Naive thymus-derived CD4-positive, alpha-beta T cell (primary cell): ENCODE data around the gene ZRANB2. TPM values are rescaled to one million over a fixed set of nuclear protein-coding genes. Genes with fewer than 3 reads are reported as not detected.

ENCODE experiments used
- ATAC-seq: fragments of 150-1000 bp; cut with Tn5 transposase; 2 replicates; pipeline ENCODE4 v1.10.0; 2021; ENCODE audit warnings: mild to moderate bottlenecking, moderate library complexity
- CTCF ChIA-PET: fragments of 350-600 bp; sonication (Branson Sonifier 250); formaldehyde crosslinking; loops from one replicate; lab custom pipeline; 2021; ENCODE audit warnings: antibody characterized with exemption; lab: Charles Lee
- POLR2A ChIA-PET: fragments of 350-600 bp; sonication (Branson Sonifier 250); formaldehyde crosslinking; loops from one replicate; lab custom pipeline; 2021; ENCODE audit warnings: antibody characterized with exemption, inconsistent platforms; lab: Charles Lee
- DNase-seq, 9 donors: peaks; one replicate each; pipeline versions ENCODE4 v3.0.0 to v3.0.0-alpha.2; 2020 to 2022; ENCODE audit warnings: mixed read lengths in 1 of 9
- H3K27ac ChIP-seq: one replicate; pipeline ENCODE4 v1.7.0; 2013; ENCODE audit warnings: mild to moderate bottlenecking, low read depth, low read length, moderate library complexity
- H3K27me3 ChIP-seq, 2 donors: one replicate each; pipeline ENCODE4 v1.7.0; 2013; ENCODE audit warnings: low read length in 2 of 2, mild to moderate bottlenecking in 2 of 2, moderate library complexity in 2 of 2; ENCODE audit not compliant: control insufficient read depth in 2 of 2, insufficient read depth in 2 of 2
- H3K36me3 ChIP-seq, 3 experiments: 1 replicate in 2 of 3; 2 replicates in 1 of 3; pipeline ENCODE4 v1.7.0; 2013; ENCODE audit warnings: low read length in 3 of 3, mild to moderate bottlenecking in 3 of 3, moderate library complexity in 1 of 3; ENCODE audit not compliant: insufficient read depth in 3 of 3, control insufficient read depth in 2 of 3
- H3K4me1 ChIP-seq, 2 donors: one replicate each; pipeline ENCODE4 v1.7.0; 2013; ENCODE audit warnings: low read length in 2 of 2, mild to moderate bottlenecking in 2 of 2, moderate library complexity in 1 of 2; ENCODE audit not compliant: control insufficient read depth in 2 of 2, insufficient read depth in 2 of 2
- H3K4me3 ChIP-seq: 2 replicates; pipeline ENCODE4 v1.7.0; 2013; ENCODE audit warnings: mild to moderate bottlenecking, low read length
- H3K9me3 ChIP-seq, 3 experiments: 1 replicate in 2 of 3; 2 replicates in 1 of 3; pipeline ENCODE4 v1.7.0; 2013; ENCODE audit warnings: low read length in 3 of 3; ENCODE audit not compliant: control insufficient read depth in 2 of 3
- H3K27ac Mint-ChIP-seq, 9 donors: one replicate each; pipeline ENCODE4 v1.8.0; 2020 to 2022; ENCODE audit warnings: mixed read lengths in 9 of 9, mild to moderate bottlenecking in 8 of 9, moderate library complexity in 5 of 9, inconsistent platforms in 2 of 9
- H3K27me3 Mint-ChIP-seq, 5 donors: one replicate each; pipeline ENCODE4 v1.8.0; 2021 to 2022; ENCODE audit warnings: mixed read lengths in 5 of 5, mild to moderate bottlenecking in 1 of 5
- H3K36me3 Mint-ChIP-seq, 5 donors: one replicate each; pipeline ENCODE4 v1.8.0; 2020 to 2022; ENCODE audit warnings: mixed read lengths in 5 of 5, mild to moderate bottlenecking in 3 of 5, inconsistent platforms in 1 of 5
- H3K4me1 Mint-ChIP-seq, 7 donors: one replicate each; pipeline ENCODE4 v1.8.0; 2020 to 2022; ENCODE audit warnings: mixed read lengths in 7 of 7, mild to moderate bottlenecking in 3 of 7, inconsistent platforms in 1 of 7
- H3K4me3 Mint-ChIP-seq, 10 donors: one replicate each; pipeline ENCODE4 v1.8.0; 2020 to 2022; ENCODE audit warnings: mild to moderate bottlenecking in 10 of 10, mixed read lengths in 10 of 10, moderate library complexity in 6 of 10, inconsistent platforms in 2 of 10
- H3K9me3 Mint-ChIP-seq, 11 donors: one replicate each; pipeline ENCODE4 v1.8.0; 2020 to 2022; ENCODE audit warnings: mixed read lengths in 11 of 11, mild to moderate bottlenecking in 4 of 11, inconsistent platforms in 1 of 11, moderate library complexity in 1 of 11
- intact Hi-C, 2 donors: fragments of 100-400 bp; cut with micrococcal nuclease; formaldehyde crosslinking; loops; one replicate each; pipeline ENCODE4 v1.15.1; 2023
- polyA plus RNA-seq, 2 donors: library from polyadenylated mRNA; unstranded; fragments of 300-500 nt; fragmentation: Illumina TruSeq; gene quantifications; one replicate each; pipeline ENCODE4 v1.2.3, GENCODE V29; 2021
- total RNA-seq, 6 experiments: library from RNA in 5 of 6; stranded (reverse) in 5 of 6; gene quantifications; 1 replicate in 5 of 6; 2 replicates in 1 of 6; pipeline ENCODE4 v1.2.3 and lab custom pipeline; 2021 to 2026

Gene ZRANB2, protein sequence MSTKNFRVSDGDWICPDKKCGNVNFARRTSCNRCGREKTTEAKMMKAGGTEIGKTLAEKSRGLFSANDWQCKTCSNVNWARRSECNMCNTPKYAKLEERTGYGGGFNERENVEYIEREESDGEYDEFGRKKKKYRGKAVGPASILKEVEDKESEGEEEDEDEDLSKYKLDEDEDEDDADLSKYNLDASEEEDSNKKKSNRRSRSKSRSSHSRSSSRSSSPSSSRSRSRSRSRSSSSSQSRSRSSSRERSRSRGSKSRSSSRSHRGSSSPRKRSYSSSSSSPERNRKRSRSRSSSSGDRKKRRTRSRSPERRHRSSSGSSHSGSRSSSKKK
- total RNA-seq = 100 to 1,000 TPM in 3 of 5 experiments, 10 to 100 TPM in 2; 84.9 to 167 (median 121) TPM
- polyA plus RNA-seq = 10 to 100 TPM; 31.1 to 64.3 TPM
- 108 reads per million, percentile 86 among the genes with 10 or more reads in this experiment for total RNA-seq (lab: John Stamatoyannopoulos, UW)

DNA sequence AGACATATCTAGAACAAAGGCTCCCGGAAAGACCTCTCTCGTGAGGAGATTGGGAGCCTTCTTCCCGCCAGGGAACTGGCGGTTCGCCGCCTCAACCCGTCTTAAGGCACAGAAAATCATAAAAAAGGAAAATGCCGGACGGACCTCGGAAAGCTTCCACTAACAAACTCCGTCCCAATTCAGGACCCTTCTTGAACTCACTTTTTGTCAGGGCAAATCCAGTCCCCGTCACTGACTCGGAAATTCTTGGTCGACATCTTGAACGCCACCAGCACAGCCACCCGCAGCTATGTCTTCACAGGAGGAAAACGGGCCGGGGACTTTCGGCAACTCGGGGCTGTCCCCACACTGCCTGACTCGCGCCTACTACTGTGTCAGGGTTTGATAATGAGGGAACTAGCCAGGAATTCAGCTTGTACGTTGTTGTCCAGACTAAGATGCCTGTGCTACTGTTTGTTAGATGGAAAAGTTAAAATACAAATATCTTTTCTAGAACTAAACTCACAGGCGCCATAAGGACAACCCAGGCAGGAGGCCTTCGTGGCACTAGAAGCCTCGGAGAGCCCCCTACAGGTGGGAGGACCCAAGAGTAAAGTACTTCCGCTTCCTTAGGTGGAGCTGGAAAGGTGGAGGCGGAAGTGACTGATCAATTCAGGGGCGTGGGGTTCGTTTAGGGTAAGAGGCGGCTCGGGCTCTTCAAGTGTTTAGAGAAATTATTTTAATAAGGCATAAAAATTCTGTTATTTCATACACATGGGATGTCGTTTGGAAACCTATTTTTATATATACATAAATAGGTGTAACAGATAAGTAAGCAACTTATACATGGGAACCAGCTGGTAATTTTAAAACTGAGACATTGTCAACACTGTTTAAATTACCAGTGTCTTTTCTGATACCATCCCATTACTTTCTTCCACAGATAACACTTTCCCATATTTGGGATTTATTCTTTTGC, at the start of gene ZRANB2:
Gene ZRANB2 (minus strand): TSS at position 297 of the 958 bp plus-strand sequence. CDS start 40 bp downstream, at position 257.
- peaks cover 7 to 55% (median 39%) of the 10 kb centered on the region in 7 donors for H3K4me1 Mint-ChIP-seq
- peaks cover 0 to 8% (median 0%) of the 10 kb centered on the region in 11 donors for H3K9me3 Mint-ChIP-seq
- H3K27me3 Mint-ChIP-seq = peaks cover 12 to 28% (median 17%) of the 10 kb centered on the region in 5 donors
- Histone ChIP-seq H3K27ac (peak within 1 kb of the TSS; percentile 95), H3K9me3 (no peaks in the 10 kb centered on the region), H3K36me3 (peaks cover 0 to 24% (median 15%) of the 10 kb centered on the region in 3 experiments), H3K4me1 (peaks cover 15 to 19% of the 10 kb centered on the region in 2 donors), H3K4me3 (peak within 1 kb of the TSS; percentile 87), H3K27me3 (no peaks in the 10 kb centered on the region)
- ATAC-seq = peak; percentile 98
- peak within 1 kb of the TSS; percentile 93 to 100 (median 99) for H3K4me3 Mint-ChIP-seq
- peaks cover 0 to 13% (median 9%) of the 10 kb centered on the region in 5 donors for H3K36me3 Mint-ChIP-seq
- POLR2A ChIA-PET = interaction anchor here (1.1 to 2.1 kb wide), 10 partner anchors 8 to 876 kb away, joined by 3 to 23 read pairs (median 6); partner anchors contain the start of genes ANKRD13C, CTH, LRRC40 and SRSF11
- peak within 1 kb of the TSS; percentile 98 to 100 (median 99) for H3K27ac Mint-ChIP-seq
- CTCF ChIA-PET = interaction anchor here (0.6 to 1.3 kb wide), 6 partner anchors 10 to 876 kb away, joined by 3 to 5 read pairs (median 3); partner anchors contain the start of gene LRRC40
- DNase-seq = peak; percentile 74 to 96 (median 94)
- intact Hi-C loops = loop anchor here (1.0 to 2.0 kb wide), 8 partner anchors 13 to 876 kb away; partner anchors contain the start of genes ANKRD13C (in 2 of the 2), CTH (in 2 of the 2), LRRC40 (in 2 of the 2) and SRSF11 (in 2 of the 2)

DNA sequence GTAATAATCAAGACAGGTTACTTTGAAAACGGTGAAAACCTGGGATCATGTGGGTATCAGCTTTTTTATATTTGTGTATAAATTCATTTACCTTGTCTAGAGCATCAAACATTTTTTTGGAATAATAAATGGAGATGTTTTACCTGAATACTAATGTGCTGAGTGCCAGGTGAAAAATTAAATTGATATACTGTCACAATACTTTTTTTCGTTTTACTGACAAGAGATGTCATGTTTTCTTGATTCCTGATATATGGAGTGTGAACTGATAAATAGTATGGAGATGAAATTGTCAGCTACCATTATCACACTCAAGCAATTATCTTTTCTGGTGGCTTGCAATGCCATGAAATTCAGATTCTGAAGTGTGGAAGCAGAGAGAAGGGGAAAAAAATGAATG, 47.2 kb upstream of the ZRANB2 start:
- no peak overlapping the region for H3K27ac Mint-ChIP-seq
- intact Hi-C loops = no loop called here

DNA sequence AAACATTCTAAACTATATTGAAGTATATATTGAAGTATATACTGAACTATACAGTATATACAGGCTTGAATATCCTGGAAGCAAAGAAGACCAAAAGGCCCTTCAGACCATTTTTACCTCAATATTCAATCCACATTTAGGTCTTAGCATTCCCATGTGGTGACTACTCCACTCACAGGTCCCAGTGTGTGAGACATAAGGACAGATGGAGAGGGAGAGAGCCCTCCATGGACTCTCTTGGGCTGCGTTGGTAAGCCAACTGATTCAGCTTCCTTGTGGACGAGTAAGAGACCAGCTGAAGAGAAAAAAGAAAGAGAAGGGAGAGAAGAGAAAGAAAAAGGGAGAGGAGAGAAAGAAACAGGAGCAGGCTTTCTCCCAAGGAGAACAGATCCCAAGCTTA, 37.3 kb upstream of the ZRANB2 start:
- no peak overlapping the region for H3K4me3 ChIP-seq
- ChIA-PET POLR2A (no interaction called here), CTCF (no interaction called here)
- no peaks in the 10 kb centered on the region for H3K36me3 ChIP-seq
- no peaks in the 10 kb centered on the region for H3K4me1 ChIP-seq
- DNase-seq (no peak), ATAC-seq (no peak)
- peaks cover 6 to 41% (median 12%) of the 10 kb centered on the region in 11 donors for H3K9me3 Mint-ChIP-seq
- H3K27ac Mint-ChIP-seq = no peak overlapping the region
- no peaks in the 10 kb centered on the region for H3K27me3 ChIP-seq
- peaks cover 0 to 29% (median 12%) of the 10 kb centered on the region in 5 donors for H3K27me3 Mint-ChIP-seq
- no peak overlapping the region for H3K4me3 Mint-ChIP-seq
- H3K36me3 Mint-ChIP-seq = peaks cover 0 to 9% (median 4%) of the 10 kb centered on the region in 5 donors
- H3K27ac ChIP-seq = no peak overlapping the region
- H3K9me3 ChIP-seq = no peaks in the 10 kb centered on the region
- H3K4me1 Mint-ChIP-seq = no peaks in the 10 kb centered on the region
- intact Hi-C loops = no loop called here

More for the DNA sequence above, 47.2 kb upstream of the ZRANB2 start:
- Mint-ChIP-seq H3K27me3 (peaks cover 0 to 5% (median 4%) of the 10 kb centered on the region in 5 donors), H3K9me3 (peaks cover 13 to 91% (median 49%) of the 10 kb centered on the region in 11 donors), H3K36me3 (peaks cover 0 to 17% (median 1%) of the 10 kb centered on the region in 5 donors), H3K4me3 (no peak overlapping the region), H3K4me1 (no peaks in the 10 kb centered on the region)
- ATAC-seq = no peak
- no peak overlapping the region for H3K27ac ChIP-seq
- H3K9me3 ChIP-seq = peaks cover 0 to 25% (median 0%) of the 10 kb centered on the region in 3 experiments
- ChIA-PET POLR2A (no interaction called here), CTCF (no interaction called here)
- no peaks in the 10 kb centered on the region for H3K4me1 ChIP-seq
- H3K4me3 ChIP-seq = no peak overlapping the region
- no peaks in the 10 kb centered on the region for H3K27me3 ChIP-seq
- no peaks in the 10 kb centered on the region for H3K36me3 ChIP-seq
- DNase-seq = no peak

DNA sequence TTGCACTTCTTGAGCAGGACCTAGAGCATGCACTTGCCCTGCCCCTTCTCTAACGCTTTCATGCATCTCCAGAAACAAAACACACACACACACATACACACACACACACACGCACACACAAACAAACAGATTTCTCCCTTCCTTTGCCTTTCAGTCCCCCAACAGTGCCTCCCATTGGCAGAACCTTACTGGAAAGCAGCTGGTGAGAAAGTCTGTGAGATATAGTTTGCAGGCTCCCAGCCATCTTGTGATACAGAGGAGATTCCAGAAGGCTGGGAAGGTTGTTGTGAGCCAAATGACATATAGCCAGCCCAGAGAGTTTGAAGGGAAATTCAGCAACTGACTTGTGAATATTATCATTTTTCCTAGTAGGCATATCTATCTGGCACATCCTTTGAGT, 35.9 kb upstream of the ZRANB2 start:
- no peak overlapping the region for H3K4me3 ChIP-seq
- H3K4me1 ChIP-seq = no peaks in the 10 kb centered on the region
- intact Hi-C loops = no loop called here
- Mint-ChIP-seq H3K36me3 (peaks cover 0 to 7% (median 3%) of the 10 kb centered on the region in 5 donors), H3K9me3 (peaks cover 3 to 28% (median 7%) of the 10 kb centered on the region in 11 donors), H3K4me3 (no peak overlapping the region), H3K27me3 (peaks cover 0 to 26% (median 12%) of the 10 kb centered on the region in 5 donors), H3K4me1 (no peaks in the 10 kb centered on the region), H3K27ac (peak overlapping the region in 1 of 9 donors; percentile 18)
- no peaks in the 10 kb centered on the region for H3K27me3 ChIP-seq
- H3K9me3 ChIP-seq = no peaks in the 10 kb centered on the region
- no peak for DNase-seq
- H3K36me3 ChIP-seq = no peaks in the 10 kb centered on the region
- no peak for ATAC-seq
- ChIA-PET POLR2A (no interaction called here), CTCF (no interaction called here)
- H3K27ac ChIP-seq = no peak overlapping the region

DNA sequence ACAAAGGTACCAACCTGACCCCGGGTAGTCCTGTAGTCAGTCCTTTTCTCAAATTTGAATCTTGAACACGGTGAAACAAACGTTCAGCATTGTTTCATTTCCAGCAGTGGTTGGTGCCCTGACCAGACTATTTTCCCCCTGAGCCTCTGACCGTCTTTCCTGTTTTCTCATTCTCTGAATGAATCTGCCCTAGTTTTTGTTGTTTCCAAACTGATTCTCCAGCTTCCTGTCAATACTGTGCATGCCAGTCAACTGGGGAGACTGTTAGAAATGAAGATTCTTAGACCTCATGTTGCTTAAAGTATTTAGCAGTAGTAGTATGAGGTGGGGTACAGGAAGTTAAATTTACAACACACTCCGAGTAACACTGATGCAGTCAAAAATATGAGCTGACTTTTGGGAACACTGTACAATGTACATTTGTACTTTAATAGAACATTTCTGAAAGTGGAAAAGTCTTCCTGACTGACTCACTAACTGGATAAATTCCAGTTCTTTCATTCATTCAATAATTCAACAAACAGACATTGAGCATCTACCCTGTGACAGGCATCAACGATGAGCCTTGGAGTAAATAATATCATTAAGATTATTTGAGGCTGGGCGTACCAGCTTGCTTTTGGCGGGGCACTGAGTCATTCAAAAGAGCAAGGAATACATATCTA, 26.0 kb upstream of the ZRANB2 start:
- POLR2A ChIA-PET = no interaction called here
- Histone ChIP-seq H3K27me3 (no peaks in the 10 kb centered on the region), H3K4me3 (no peak overlapping the region), H3K4me1 (no peaks in the 10 kb centered on the region), H3K36me3 (no peaks in the 10 kb centered on the region), H3K9me3 (no peaks in the 10 kb centered on the region), H3K27ac (no peak overlapping the region)
- H3K27ac Mint-ChIP-seq = no peak overlapping the region
- peaks cover 0 to 29% (median 12%) of the 10 kb centered on the region in 5 donors for H3K27me3 Mint-ChIP-seq
- no peaks in the 10 kb centered on the region for H3K4me1 Mint-ChIP-seq
- no peaks in the 10 kb centered on the region for H3K36me3 Mint-ChIP-seq
- H3K9me3 Mint-ChIP-seq = peaks cover 0 to 5% (median 2%) of the 10 kb centered on the region in 11 donors
- no peak overlapping the region for H3K4me3 Mint-ChIP-seq
- DNase-seq = no peak
- CTCF ChIA-PET = no interaction called here
- intact Hi-C loops = no loop called here
- ATAC-seq = no peak
